ENCODE measurements around the gene OR4D5.

The OR4D5 gene

GRCh38 chr11:123939317-123939716 lies at the start of gene OR4D5:
TSS of gene OR4D5 (plus strand) at chr11:123939617. CDS start at chr11:123939617, 0 bp downstream.
- DNase-seq (ENCODE audit: low spot score), result no peak

- no peak for DNase-seq (ENCODE audit: low spot score)
These were observed 47.4 kb upstream of the OR4D5 start for GRCh38 chr11:123892031-123892430.

- no peak for DNase-seq (ENCODE audit: low spot score)
These were observed 39.6 kb upstream of the OR4D5 start for GRCh38 chr11:123899792-123900191.

- no peak for DNase-seq (ENCODE audit: low spot score)
These were observed 37.5 kb upstream of the OR4D5 start, which contains the start of gene OR8D4 for GRCh38 chr11:123901867-123902266. TSS of gene OR8D4 (plus strand) at chr11:123902167. CDS start at chr11:123906432, 4,265 bp downstream.

- no peak for DNase-seq (ENCODE audit: low spot score)
These were observed 35.5 kb upstream of the OR4D5 start for GRCh38 chr11:123903932-123904331.

- no peak for DNase-seq (ENCODE audit: low spot score)
These were observed 34.5 kb upstream of the OR4D5 start for GRCh38 chr11:123904932-123905331.

- no peak for DNase-seq (ENCODE audit: low spot score)
These were observed 33.6 kb upstream of the OR4D5 start for GRCh38 chr11:123905826-123906225.

- DNase-seq (ENCODE audit: low spot score), result no peak
These were observed 18.5 kb upstream of the OR4D5 start for GRCh38 chr11:123920943-123921342.

GRCh38 chr11:123924027-123924426 lies 15.4 kb upstream of the OR4D5 start:
- no peak for DNase-seq (ENCODE audit: low spot score)

- DNase-seq (ENCODE audit: low spot score), result no peak
These were observed 3.0 kb downstream of the OR4D5 start for GRCh38 chr11:123942413-123942812.

GRCh38 chr11:123943738-123944137 lies 4.3 kb downstream of the OR4D5 start, which contains the start of gene OR6T1:
TSS of gene OR6T1 (minus strand) at chr11:123943838. CDS start at chr11:123943838, 0 bp downstream.
- DNase-seq (ENCODE audit: low spot score), result no peak

GRCh38 chr11:123945132-123945531 lies 5.7 kb downstream of the OR4D5 start:
- DNase-seq (ENCODE audit: low spot score), result no peak

- no peak for DNase-seq (ENCODE audit: low spot score)
These were observed 17.3 kb downstream of the OR4D5 start for GRCh38 chr11:123956752-123957151.

- no peak for DNase-seq (ENCODE audit: low spot score)
These were observed 34.4 kb downstream of the OR4D5 start for GRCh38 chr11:123973816-123974215.

- DNase-seq (ENCODE audit: low spot score), result no peak
These were observed 37.5 kb downstream of the OR4D5 start for GRCh38 chr11:123976770-123977560.

- no peak for DNase-seq (ENCODE audit: low spot score)
These were observed 38.4 kb downstream of the OR4D5 start, which contains the start of gene OR10S1 for GRCh38 chr11:123977731-123978347. TSS of gene OR10S1 (minus strand) at chr11:123977781. CDS start at chr11:123977664, 117 bp downstream.

GRCh38 chr11:123979311-123979710 lies 39.9 kb downstream of the OR4D5 start:
- no peak for DNase-seq (ENCODE audit: low spot score)

All from Ammon's horn (tissue), 1 donor.